ENCODE measurements around the gene CARD14. TPM values are rescaled to one million over a fixed set of nuclear protein-coding genes. Genes with fewer than 3 reads are reported as not detected.

The CARD14 gene
- total and polyA plus RNA-seq, 2 of the 13 experiments (the other 11 are each of a cell fraction or from before 2014, with no cell fraction given) = 0.11 TPM; not detected in 1

DNA sequence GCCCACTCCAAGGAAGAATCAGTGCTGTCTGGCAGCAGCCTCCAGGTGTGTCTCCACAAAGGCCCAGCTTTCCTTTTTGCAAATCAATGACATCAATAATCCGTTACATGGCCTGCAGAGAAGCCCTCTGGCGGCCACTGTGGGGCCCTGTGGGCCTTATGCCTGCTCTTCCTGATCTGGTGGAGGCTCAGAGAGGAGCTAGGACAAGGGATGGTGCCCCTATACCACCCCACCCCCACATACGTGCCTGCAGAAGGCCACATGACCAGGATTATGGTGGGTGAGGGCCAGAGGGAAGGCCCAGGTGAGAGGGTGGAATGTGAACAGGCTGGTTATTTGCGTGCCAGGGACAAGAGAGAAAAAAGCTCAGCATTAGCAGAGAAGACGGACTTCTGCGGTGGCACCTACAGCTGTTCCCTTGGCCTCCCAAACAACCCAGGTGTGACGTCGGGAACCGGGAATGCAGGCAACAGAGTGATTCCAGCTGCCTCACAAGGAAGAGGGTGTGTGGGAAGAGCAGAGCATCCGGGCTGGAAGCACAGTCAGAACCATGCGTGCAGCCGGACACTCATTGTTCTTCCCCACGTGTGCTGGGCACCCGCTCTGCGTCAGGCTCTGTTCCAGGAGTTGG, 45.4 kb upstream of the CARD14 start (continued):
- peak; percentile 50 for TF ChIP-seq YY1 (IDR thresholded peaks at IDR 0.05; ENCODE audit: insufficient read depth, insufficient replicate concordance, low read depth, low read length)
- TF ChIP-seq HOXA3 (CRISPR knock-in tag; IDR thresholded peaks at IDR 0.05) = peak; percentile 45; the same call in 1 of the 2 replicates
- no peak for TF ChIP-seq ZNF343 (CRISPR knock-in tag; IDR thresholded peaks at IDR 0.05)
- TF ChIP-seq ZFY (CRISPR knock-in tag; IDR thresholded peaks at IDR 0.05) = peak; percentile 68
- 0 out of 2 replicates have a peak, but pooled peaks have one; percentile 23 for TF ChIP-seq GLI4 (CRISPR knock-in tag; IDR thresholded peaks at IDR 0.05; ENCODE audit: borderline replicate concordance)
- TF ChIP-seq MED1 (CRISPR knock-in tag; IDR thresholded peaks at IDR 0.05) = 0 out of 2 replicates have a peak, but pooled peaks have one; percentile 15
- TF ChIP-seq HOXA7 (CRISPR knock-in tag; IDR thresholded peaks at IDR 0.05) = 0 out of 2 replicates have a peak, but pooled peaks have one; percentile 41
- TF ChIP-seq EP300 (IDR thresholded peaks at IDR 0.05; ENCODE audit: low read depth in 2 of 2, low read length in 2 of 2) = 0 out of 4 replicates have a peak, but pooled peaks of 1 of the 2 experiments have one; percentile 23
- TF ChIP-seq EP300 (CRISPR knock-in tag; IDR thresholded peaks at IDR 0.05; ENCODE audit: borderline replicate concordance) = no peak
- 0 out of 2 replicates have a peak, but pooled peaks have one; percentile 12 for TF ChIP-seq ZNF143 (CRISPR knock-in tag; IDR thresholded peaks at IDR 0.05)
- TF ChIP-seq TBX2 (CRISPR knock-in tag; IDR thresholded peaks at IDR 0.05; ENCODE audit: borderline replicate concordance) = peak; percentile 22; the same call in 1 of the 2 replicates
- peak; percentile 30 for TF ChIP-seq YEATS2 (CRISPR knock-in tag; IDR thresholded peaks at IDR 0.05; ENCODE audit: borderline replicate concordance)
- TF ChIP-seq, protein P1, sequence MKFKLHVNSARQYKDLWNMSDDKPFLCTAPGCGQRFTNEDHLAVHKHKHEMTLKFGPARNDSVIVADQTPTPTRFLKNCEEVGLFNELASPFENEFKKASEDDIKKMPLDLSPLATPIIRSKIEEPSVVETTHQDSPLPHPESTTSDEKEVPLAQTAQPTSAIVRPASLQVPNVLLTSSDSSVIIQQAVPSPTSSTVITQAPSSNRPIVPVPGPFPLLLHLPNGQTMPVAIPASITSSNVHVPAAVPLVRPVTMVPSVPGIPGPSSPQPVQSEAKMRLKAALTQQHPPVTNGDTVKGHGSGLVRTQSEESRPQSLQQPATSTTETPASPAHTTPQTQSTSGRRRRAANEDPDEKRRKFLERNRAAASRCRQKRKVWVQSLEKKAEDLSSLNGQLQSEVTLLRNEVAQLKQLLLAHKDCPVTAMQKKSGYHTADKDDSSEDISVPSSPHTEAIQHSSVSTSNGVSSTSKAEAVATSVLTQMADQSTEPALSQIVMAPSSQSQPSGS (CRISPR knock-in tag; IDR thresholded peaks at IDR 0.05) = peak; percentile 71; the same call in 1 of the 2 replicates
- TF ChIP-seq ZMYM4 (CRISPR knock-in tag; IDR thresholded peaks at IDR 0.05) = peak; percentile 54
- TF ChIP-seq KDM2A (CRISPR knock-in tag; IDR thresholded peaks at IDR 0.05; ENCODE audit: borderline replicate concordance, low read depth) = peak; percentile 46; the same call in 1 of the 2 replicates
- 0 out of 2 replicates have a peak, but pooled peaks have one; percentile 36 for TF ChIP-seq THAP11 (CRISPR knock-in tag; IDR thresholded peaks at IDR 0.05)
- TF ChIP-seq SNAI1 (CRISPR knock-in tag; IDR thresholded peaks at IDR 0.05; ENCODE audit: borderline replicate concordance) = no peak
- TF ChIP-seq ZKSCAN1 (IDR thresholded peaks at IDR 0.05; ENCODE audit: low read length) = peak; percentile 46; the same call in 1 of the 2 replicates
- TF ChIP-seq, protein P2, sequence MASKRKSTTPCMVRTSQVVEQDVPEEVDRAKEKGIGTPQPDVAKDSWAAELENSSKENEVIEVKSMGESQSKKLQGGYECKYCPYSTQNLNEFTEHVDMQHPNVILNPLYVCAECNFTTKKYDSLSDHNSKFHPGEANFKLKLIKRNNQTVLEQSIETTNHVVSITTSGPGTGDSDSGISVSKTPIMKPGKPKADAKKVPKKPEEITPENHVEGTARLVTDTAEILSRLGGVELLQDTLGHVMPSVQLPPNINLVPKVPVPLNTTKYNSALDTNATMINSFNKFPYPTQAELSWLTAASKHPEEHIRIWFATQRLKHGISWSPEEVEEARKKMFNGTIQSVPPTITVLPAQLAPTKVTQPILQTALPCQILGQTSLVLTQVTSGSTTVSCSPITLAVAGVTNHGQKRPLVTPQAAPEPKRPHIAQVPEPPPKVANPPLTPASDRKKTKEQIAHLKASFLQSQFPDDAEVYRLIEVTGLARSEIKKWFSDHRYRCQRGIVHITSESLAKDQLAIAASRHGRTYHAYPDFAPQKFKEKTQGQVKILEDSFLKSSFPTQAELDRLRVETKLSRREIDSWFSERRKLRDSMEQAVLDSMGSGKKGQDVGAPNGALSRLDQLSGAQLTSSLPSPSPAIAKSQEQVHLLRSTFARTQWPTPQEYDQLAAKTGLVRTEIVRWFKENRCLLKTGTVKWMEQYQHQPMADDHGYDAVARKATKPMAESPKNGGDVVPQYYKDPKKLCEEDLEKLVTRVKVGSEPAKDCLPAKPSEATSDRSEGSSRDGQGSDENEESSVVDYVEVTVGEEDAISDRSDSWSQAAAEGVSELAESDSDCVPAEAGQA (IDR thresholded peaks at IDR 0.05; ENCODE audit: low read depth) = no peak
- TF ChIP-seq, protein P2 (CRISPR knock-in tag; IDR thresholded peaks at IDR 0.05; ENCODE audit: borderline replicate concordance) = no peak
